CD4-positive, alpha-beta T cell treated with Interleukin-1 beta for 1 hour (primary cell): ENCODE data around the gene MYL7.

ENCODE experiments used
- DNase-seq, 2 donors: peaks; one replicate each; pipeline ENCODE4 v3.0.0-alpha.2; 2020 to 2022

The MYL7 gene

DNA sequence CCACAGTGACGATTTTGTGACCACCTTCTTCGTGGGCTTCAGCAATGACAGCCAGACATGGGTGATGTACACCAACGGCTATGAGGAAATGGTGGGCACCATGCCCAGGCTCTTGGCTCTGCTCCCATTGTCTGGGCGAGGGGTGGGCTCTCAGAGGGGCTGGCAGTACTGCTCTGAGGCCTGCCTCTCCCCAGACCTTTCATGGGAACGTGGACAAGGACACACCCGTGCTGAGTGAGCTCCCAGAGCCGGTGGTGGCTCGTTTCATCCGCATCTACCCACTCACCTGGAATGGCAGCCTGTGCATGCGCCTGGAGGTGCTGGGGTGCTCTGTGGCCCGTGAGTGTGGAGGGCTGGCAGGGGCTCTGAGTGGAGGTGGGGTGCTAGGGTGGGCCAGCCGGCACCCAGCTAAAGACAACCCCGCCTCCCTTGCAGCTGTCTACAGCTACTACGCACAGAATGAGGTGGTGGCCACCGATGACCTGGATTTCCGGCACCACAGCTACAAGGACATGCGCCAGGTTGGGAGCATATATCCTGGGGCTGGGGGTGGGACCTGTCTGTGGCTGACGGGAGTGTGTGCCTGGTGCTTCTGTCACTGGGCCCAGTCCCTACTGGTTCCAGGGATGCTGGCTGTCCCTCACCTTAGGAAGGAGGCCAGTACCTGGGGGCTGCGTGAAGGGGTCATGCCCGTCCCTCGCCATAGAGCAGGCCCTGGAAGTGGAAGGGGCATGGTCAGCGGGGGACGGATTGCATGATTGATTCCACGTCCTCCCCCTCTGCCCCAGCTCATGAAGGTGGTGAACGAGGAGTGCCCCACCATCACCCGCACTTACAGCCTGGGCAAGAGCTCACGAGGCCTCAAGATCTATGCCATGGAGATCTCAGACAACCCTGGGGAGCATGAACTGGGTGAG lies 30.2 kb downstream of the MYL7 start:
- DNase-seq: no peak

- no peak for DNase-seq
Observed at GRCh38 chr7:44109991-44110390, 31.1 kb downstream of the MYL7 start.

- DNase-seq: no peak
Observed at GRCh38 chr7:44108768-44109750, 32.1 kb downstream of the MYL7 start.

- no peak for DNase-seq
Observed at GRCh38 chr7:44107961-44108767, 33.0 kb downstream of the MYL7 start.

DNA sequence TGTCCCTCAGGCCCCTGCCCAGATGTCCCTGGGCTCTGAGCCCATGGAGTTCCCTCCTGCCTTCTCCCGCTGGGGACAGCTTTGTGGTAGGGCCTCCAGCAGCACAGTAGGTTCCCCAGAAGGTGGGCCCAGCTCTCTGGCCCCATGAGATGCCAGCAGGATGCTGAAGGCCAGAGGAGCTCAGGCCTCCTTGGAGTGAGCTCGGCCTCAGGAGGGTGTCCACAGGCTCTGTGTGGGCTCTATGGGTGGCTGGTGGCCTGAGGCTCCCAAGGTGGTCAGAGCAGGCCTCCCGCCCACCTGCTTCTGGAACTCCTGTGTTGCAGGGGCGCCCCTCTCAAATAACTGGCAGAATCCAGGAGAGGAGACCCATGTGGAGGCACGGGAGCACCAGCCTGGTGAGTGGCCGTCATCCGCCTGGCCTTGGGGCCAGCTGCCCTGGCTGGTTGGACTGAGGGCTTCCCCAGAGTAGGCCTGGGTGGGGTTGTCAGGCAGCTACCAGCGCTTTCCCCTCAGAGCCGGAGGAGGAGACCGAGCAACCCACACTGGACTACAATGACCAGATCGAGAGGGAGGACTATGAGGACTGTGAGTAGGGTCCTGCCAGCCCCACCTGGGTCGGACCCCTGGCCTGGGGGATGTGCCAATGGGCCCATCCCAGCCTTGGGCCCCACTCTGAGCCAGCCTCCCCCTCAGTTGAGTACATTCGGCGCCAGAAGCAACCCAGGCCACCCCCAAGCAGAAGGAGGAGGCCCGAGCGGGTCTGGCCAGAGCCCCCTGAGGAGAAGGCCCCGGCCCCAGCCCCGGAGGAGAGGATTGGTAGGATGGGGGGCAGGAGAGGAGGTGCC lies 33.8 kb downstream of the MYL7 start:
- no peak for DNase-seq

DNA sequence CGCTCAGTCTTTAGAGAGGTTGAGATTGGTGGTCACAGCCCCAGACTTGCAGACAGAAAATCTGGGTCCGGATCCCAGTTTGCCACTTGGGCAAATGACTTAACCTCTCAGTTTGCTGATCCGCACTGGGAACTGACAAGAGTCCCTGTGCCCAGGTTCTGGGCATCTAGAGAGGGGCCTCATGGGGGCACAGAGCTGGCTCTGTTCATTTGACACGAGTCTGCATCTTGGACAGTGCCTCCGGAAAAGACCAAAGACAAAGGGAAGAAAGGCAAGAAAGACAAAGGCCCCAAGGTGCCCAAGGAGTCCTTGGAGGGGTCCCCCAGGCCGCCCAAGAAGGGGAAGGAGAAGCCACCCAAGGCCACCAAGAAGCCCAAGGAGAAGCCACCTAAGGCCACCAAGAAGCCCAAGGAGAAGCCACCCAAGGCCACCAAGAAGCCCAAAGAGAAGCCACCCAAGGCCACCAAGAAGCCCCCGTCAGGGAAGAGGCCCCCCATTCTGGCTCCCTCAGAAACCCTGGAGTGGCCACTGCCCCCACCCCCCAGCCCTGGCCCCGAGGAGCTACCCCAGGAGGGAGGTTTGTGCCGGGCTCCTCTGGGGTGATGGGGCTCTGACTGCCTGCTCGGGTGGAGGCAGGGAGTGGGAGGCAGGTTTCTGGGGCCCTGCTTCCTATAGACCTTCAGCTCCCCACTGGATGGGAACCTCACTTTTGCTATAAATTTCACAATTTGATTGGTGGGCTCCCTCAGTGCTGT lies 34.6 kb downstream of the MYL7 start:
- DNase-seq: no peak

DNA sequence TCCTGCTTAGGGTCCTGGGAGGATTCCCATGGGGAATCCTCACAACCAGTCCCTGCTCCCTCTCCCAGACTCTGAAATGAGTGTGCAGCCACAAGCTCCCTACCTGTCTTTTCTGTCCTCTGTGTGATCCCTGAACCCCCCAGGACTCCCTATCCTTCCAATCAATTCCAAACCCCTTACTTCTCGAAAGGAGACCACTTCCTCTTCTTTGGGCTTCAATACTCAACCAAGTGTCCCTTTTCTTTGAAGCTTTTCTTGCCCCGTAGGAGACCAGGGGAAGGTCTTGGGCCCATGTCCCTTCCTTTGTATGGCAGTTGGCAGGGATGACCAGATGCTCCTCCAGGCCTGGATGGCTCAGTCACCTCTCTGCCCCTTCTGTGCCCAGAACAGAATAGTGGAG lies 35.3 kb downstream of the MYL7 start:
- no peak for DNase-seq

- no peak for DNase-seq
Observed at GRCh38 chr7:44104860-44105771, 36.0 kb downstream of the MYL7 start.

- peak; percentile 21 to 42 for DNase-seq
Observed at GRCh38 chr7:44103923-44104859, 36.9 kb downstream of the MYL7 start, which contains the start of gene AEBP1. Gene AEBP1 (plus strand): TSS chr7:44104345. CDS start chr7:44104666, 321 bp downstream.

GRCh38 chr7:44103566-44103922 lies 37.6 kb downstream of the MYL7 start:
- DNase-seq: no peak

- DNase-seq: no peak
Observed at GRCh38 chr7:44102846-44103565, 38.1 kb downstream of the MYL7 start.

GRCh38 chr7:44101966-44102845 lies 38.9 kb downstream of the MYL7 start:
- no peak for DNase-seq

DNA sequence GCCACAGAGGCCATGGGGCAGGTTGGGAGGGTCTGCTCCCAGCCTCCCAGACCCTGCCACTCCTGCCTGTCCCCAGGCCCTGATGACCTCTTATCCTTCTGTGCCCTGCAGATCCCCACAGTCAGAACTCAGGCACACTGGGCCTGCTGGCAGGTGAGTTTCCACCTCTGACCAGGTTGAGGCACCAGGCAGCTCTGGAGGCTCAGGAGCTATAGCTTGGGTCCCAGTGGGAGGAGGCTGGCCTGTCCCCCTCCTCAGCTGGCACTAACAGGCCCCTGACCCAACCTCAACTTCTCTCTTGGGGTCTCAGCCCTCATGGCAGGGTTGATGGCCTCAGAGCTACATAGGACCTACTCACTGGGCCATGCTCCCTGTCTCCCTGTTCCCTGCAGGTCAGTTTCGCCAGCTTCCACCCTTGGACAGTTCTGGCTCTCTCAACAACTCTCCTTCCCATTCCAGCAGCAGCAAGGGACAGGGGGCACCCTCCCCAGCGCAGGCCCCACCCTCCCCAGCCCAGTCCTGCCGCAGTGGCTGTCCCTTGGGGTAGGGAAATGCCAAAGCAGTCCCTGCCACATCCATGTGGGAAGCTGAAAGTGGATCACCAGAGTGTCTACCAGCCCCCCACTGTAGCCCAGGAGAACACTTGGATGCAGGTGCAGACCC lies 39.7 kb downstream of the MYL7 start:
- DNase-seq: no peak

DNA sequence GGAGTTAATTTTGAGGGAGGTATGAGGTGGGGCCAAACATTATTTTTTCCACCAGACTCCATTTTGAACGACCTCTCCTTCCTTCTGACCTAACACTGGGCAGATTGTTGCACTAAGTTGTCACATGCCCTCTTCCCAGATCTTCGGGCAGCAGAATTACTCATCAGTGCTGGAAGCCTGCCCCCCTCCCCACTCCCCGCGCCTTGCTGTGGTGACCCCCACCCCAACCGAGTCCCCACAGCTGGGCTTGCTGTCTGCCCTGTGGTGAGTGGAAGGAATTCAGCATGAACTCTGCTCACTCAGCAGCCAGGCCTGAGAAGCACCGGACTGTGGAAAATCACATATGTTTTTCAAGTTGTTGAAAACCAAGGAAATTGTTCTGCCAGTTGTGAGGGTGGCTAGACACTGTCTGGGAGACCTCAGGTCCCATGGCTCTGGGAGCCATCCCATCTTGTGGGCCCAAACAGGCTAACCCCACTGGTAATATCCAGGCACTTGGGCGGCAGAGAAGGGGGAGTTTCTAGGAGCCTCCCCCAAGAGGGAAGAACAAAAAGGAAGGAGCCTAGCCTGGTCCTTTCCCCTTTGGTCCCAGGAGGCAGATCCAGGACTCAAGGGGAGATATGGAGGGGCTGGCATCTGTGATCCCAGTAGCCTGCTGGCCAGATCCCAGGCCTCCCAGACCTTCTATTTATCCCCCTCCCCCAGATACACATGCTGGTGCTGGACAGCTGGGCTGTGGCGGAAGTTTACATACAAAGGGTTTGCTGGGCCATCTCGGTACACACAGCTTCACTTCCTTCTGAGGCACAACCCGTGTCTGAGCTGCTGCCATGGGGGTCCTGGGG lies 40.5 kb downstream of the MYL7 start:
- no peak for DNase-seq

DNA sequence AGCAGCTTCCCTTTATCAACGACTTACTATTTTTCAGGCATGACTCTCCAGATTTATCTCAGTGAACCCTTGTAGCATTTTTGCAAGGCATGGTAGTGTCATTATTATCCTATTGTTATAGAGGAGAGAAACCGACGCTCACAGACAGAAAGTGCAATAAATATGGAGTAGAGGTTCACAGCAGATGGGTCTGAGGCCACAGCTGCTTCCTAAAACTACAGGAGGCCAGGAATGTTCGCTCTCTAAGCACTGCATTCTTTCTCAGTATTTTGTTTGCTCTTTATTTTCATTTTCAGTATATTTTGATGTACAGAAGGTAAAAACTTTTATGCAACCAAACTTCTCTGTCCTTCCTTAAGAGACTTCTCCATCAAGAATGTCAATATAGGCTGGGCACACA lies 41.5 kb downstream of the MYL7 start:
- DNase-seq: no peak
